HCT116 (cell line): Measurements from ENCODE around the gene ACP3. TPM values are rescaled to one million over a fixed set of nuclear protein-coding genes. Genes with fewer than 3 reads are reported as not detected.

Experiments
- ATAC-seq: fragments of 200-7000 bp; cut with Tn5 transposase; 2 replicates; pipeline ENCODE4 v1.9.1; 2020; ENCODE audit warnings: mild to moderate bottlenecking, moderate library complexity
- BruUV-seq: library from RNA; stranded (reverse); fragments of 400-500 nt; replicated peaks from 2 replicates; lab custom pipeline; 2021; lab: Mats Ljungman, UMichigan
- CTCF ChIA-PET: fragments of 300-600 bp; sonication (Branson Sonifier 250); formaldehyde crosslinking; loops from one replicate; lab custom pipeline; 2021; ENCODE audit warnings: antibody characterized with exemption; lab: Charles Lee
- POLR2A ChIA-PET: fragments of 300-600, 350-600 bp; sonication (Branson Sonifier 250); formaldehyde crosslinking; loops from one replicate; lab custom pipeline; 2021; ENCODE audit warnings: antibody characterized with exemption; lab: Charles Lee
- RAD21 ChIA-PET, 2 experiments: fragments of 300-600 bp; sonication (Branson Sonifier 250); formaldehyde crosslinking; loops; one replicate each; lab custom pipeline; 2023; ENCODE audit warnings: low total read pairs in 2 of 2; ENCODE audit not compliant: uncharacterized antibody in 2 of 2, unreplicated experiment in 2 of 2, low non-redundant PET in 1 of 2; lab: Charles Lee
- DNase-seq: peaks from one replicate; pipeline ENCODE4 v3.0.0-alpha.2; 2010; ENCODE audit warnings: low read depth, low spot score
- H2AFZ ChIP-seq: fragments of 200-600 bp; shearing (Covaris generic), sonication (generic); 2 replicates; pipeline ENCODE4 v1.6.1; 2017; ENCODE audit warnings: low read depth, mixed run types, mixed read lengths, antibody characterized with exemption, low read length; ENCODE audit not compliant: poor library complexity, severe bottlenecking
- H3K27ac ChIP-seq: 2 replicates; pipeline ENCODE4 v1.5.1; 2012; ENCODE audit warnings: low read depth, low read length
- H3K27me3 ChIP-seq: fragments of 200-600 bp; sonication (generic); 2 replicates; pipeline ENCODE4 v1.6.1; 2016; ENCODE audit warnings: mixed run types, low read length, mixed read lengths; ENCODE audit not compliant: insufficient read depth
- H3K36me3 ChIP-seq, 2 experiments: fragments of 200-500 bp in 1 of 2; fragments of 200-600 bp in 1 of 2; sonication (Bioruptor generic) in 1 of 2; sonication (generic) in 1 of 2; 2 replicates each; pipeline versions ENCODE4 v1.5.1 to v1.6.1; 2014 to 2016; ENCODE audit warnings: low read length in 2 of 2, inconsistent platforms in 1 of 2, mixed read lengths in 1 of 2, mixed run types in 1 of 2; ENCODE audit not compliant: insufficient read depth in 2 of 2, control insufficient read depth in 1 of 2
- H3K4me1 ChIP-seq, 2 experiments: fragments of 200-600 bp in 1 of 2; sonication (generic) in 1 of 2; 2 replicates each; pipeline versions ENCODE4 v1.5.1 to v1.6.1; 2012 to 2017; ENCODE audit warnings: low read length in 2 of 2, inconsistent platforms in 1 of 2, mild to moderate bottlenecking in 1 of 2, mixed read lengths in 1 of 2, mixed run types in 1 of 2, moderate library complexity in 1 of 2; ENCODE audit not compliant: insufficient read depth in 2 of 2, control insufficient read depth in 1 of 2
- H3K4me2 ChIP-seq: fragments of 200-600 bp; sonication (generic); 2 replicates; pipeline ENCODE4 v1.6.1; 2017; ENCODE audit warnings: mixed run types, low read length, mixed read lengths
- H3K4me3 ChIP-seq, 2 experiments: fragments of 200-600 bp in 1 of 2; sonication (generic) in 1 of 2; replicated peaks in 1 of 2; 2 replicates each; pipeline ENCODE4 v1.5.1; 2011 to 2016; ENCODE audit warnings: low read length in 2 of 2, control low read depth in 1 of 2, low read depth in 1 of 2, mild to moderate bottlenecking in 1 of 2, mixed read lengths in 1 of 2, mixed run types in 1 of 2
- H3K79me2 ChIP-seq: fragments of 200-600 bp; sonication (generic); 2 replicates; pipeline ENCODE4 v1.6.1; 2017; ENCODE audit warnings: mild to moderate bottlenecking, mixed run types, low read length, moderate library complexity, mixed read lengths; ENCODE audit not compliant: insufficient read depth
- H3K9ac ChIP-seq: fragments of 200-600 bp; sonication (generic); 2 replicates; pipeline ENCODE4 v1.6.1; 2016; ENCODE audit warnings: low read length, mixed read lengths
- H3K9me2 ChIP-seq: fragments of 200-600 bp; sonication (generic), shearing (Covaris generic); 2 replicates; pipeline ENCODE4 v1.6.1; 2017; ENCODE audit warnings: mixed run types, mild to moderate bottlenecking, moderate library complexity; ENCODE audit not compliant: insufficient read depth
- H3K9me3 ChIP-seq, 2 experiments: fragments of 200-500 bp in 1 of 2; fragments of 200-600 bp in 1 of 2; sonication (Bioruptor generic) in 1 of 2; sonication (generic) in 1 of 2; 2 replicates each; pipeline ENCODE4 v1.6.1; 2014 to 2017; ENCODE audit warnings: low read length in 2 of 2, mixed read lengths in 2 of 2, inconsistent platforms in 1 of 2, low read depth in 1 of 2, mild to moderate bottlenecking in 1 of 2, mixed run types in 1 of 2, moderate library complexity in 1 of 2; ENCODE audit not compliant: control insufficient read depth in 1 of 2, insufficient read depth in 1 of 2
- H4K20me1 ChIP-seq: fragments of 200-600 bp; sonication (generic), shearing (Covaris generic); 2 replicates; pipeline ENCODE4 v1.6.1; 2017; ENCODE audit warnings: mixed run types, mild to moderate bottlenecking, moderate library complexity; ENCODE audit not compliant: insufficient read depth
- CBX3 ChIP-seq: IDR thresholded peaks from 2 replicates; pipeline ENCODE4 v1.6.1; 2012; ENCODE audit warnings: low read depth
- ELF1 ChIP-seq: IDR thresholded peaks from 2 replicates; pipeline ENCODE4 v1.6.1; 2012; ENCODE audit warnings: low read depth, borderline replicate concordance
- MAX ChIP-seq: IDR thresholded peaks from 2 replicates; pipeline ENCODE4 v1.6.1; 2012
- POLR2A ChIP-seq: IDR thresholded peaks from 2 replicates; pipeline ENCODE4 v1.7.0; 2011; ENCODE audit warnings: borderline replicate concordance; ENCODE audit not compliant: insufficient read depth, insufficient read length; ENCODE audit errors: extremely low read depth
- REST ChIP-seq: IDR thresholded peaks from 2 replicates; pipeline ENCODE4 v1.6.1; 2012; ENCODE audit warnings: low read depth
- SRF ChIP-seq: IDR thresholded peaks from 2 replicates; pipeline ENCODE4 v1.6.1; 2012; ENCODE audit warnings: low read depth
- YY1 ChIP-seq: IDR thresholded peaks from 2 replicates; pipeline ENCODE4 v1.6.1; 2011; ENCODE audit warnings: low read length, low read depth, moderate library complexity, mild to moderate bottlenecking; ENCODE audit not compliant: insufficient replicate concordance; ENCODE audit errors: extremely low read depth
- ZBTB33 ChIP-seq: IDR thresholded peaks from 2 replicates; pipeline ENCODE4 v1.6.1; 2011; ENCODE audit warnings: mild to moderate bottlenecking, low read length, moderate library complexity; ENCODE audit not compliant: insufficient replicate concordance; ENCODE audit errors: extremely low read depth
- intact Hi-C: fragments of 100-400 bp; cut with micrococcal nuclease; formaldehyde crosslinking; loops from 2 replicates; pipeline ENCODE4 v1.10.0; 2022
- total RNA-seq: library from RNA; stranded (reverse); gene quantifications from one replicate; pipeline ENCODE4 v1.2.1, GENCODE V29; 2021; ENCODE audit not compliant: unreplicated experiment

The ACP3 gene
- total RNA-seq, 1 experiment from 2014 or later, result 0.79 TPM

GRCh38 chr3:132378048-132378762 is 61.0 kb downstream of the ACP3 start:
- Histone ChIP-seq H3K27ac (no peak overlapping the region), H3K4me2 (no peak overlapping the region), H3K9ac (no peak overlapping the region), H3K4me3 (no peak overlapping the region), H4K20me1 (no peaks in the 10 kb centered on the region), H3K9me3 (no peaks in the 10 kb centered on the region), H3K4me1 (no peaks in the 10 kb centered on the region), H2AFZ (no peak overlapping the region), H3K36me3 (no peaks in the 10 kb centered on the region), H3K9me2 (no peaks in the 10 kb centered on the region), H3K27me3 (no peaks in the 10 kb centered on the region), H3K79me2 (no peaks in the 10 kb centered on the region)
- no peak for DNase-seq
- BruUV-seq, result no TSS peak
- intact Hi-C loops, result no loop called here
- CTCF ChIA-PET, result no interaction called here
- POLR2A ChIA-PET, result no interaction called here
- no peak for ATAC-seq
- RAD21 ChIA-PET, result no interaction called here
- TF ChIP-seq CBX3 (no peak), ZBTB33 (no peak), ELF1 (no peak), MAX (no peak), SRF (no peak), REST (no peak), POLR2A (no peak), YY1 (no peak)
